GM18505 (cell line): Measurements from ENCODE around the gene CA10.

Source experiments
- ATAC-seq: cut with Tn5 transposase; IDR thresholded peaks from one replicate; pipeline ENCODE4 v1.9.1; 2021; ENCODE audit not compliant: unreplicated experiment
- POLR2A ChIP-seq: IDR thresholded peaks from 4 replicates; pipeline ENCODE4 v1.6.1; 2011; ENCODE audit warnings: borderline replicate concordance; ENCODE audit not compliant: insufficient read depth, insufficient read length; ENCODE audit errors: extremely low read depth

CA10 gene

DNA sequence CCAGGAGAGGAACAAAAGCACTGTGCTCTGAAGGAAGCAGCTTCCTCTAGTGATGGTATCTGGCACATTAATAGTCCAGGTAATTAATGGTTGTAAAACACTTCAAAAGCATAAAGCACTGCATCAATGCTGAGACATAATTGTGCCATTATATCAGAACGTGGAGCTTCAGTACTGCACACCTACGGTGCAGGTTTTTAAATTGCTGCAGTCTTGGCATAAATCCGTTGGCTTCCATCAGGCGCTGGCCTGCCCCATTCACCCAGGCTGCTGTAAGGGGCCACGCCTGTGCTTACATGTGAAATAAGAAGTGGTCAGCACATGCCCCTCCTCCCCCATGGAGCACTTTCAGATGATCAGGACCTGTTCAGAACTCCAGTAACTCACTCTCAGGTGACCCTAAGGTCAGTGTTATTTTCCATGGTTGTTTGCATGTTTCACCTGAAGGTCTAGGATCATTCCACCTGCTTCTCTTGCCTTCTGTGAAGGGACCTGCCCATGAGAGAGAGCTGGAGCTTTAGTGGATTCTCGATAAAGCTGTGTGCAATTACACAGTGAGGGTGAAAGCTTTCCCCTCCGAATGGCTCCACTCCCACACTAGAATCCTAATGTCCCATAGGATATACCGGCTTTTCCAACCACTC is 345.3 kb downstream of the CA10 start:
- no peak for ATAC-seq
- no peak for TF ChIP-seq POLR2A

DNA sequence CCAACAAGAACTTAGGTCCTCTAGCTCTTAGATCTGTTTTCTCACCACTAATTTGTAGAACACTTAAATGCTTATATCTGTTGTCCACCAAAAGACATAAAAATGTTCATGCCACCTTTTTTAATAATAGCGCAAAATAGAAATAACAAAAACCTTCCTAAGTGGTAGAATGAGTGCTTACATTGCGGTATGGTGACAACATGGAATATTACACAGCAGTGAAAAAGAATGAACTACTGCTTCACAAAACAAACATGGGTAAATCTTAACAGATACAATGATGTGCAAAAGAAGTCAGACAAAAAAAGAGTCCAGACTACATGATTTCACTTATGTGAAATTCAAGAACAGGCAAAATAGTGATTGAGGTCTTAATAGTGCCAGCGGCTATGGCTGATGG is 351.1 kb downstream of the CA10 start:
- no peak for ATAC-seq
- TF ChIP-seq POLR2A, result no peak

DNA sequence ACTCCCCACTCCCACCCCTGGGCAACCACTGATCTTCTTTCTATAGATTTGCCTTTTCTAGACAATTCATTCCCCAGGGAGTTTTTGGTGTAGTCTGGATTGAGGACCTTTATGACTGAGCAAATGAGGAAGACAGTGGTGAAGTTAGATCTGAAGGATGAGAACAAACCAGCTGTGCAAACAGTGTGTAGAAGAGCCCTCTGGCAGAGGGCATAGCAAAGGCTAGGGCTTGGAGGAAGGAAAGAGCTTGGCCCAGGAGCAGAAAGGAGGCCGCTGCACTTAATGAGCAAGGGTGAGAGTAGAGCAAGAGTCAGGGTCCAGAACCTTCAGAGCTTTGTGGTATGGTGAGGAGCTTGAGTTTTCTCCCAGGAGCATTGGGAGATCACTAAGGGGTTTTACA is 352.7 kb downstream of the CA10 start:
- ATAC-seq, result no peak
- no peak for TF ChIP-seq POLR2A

DNA sequence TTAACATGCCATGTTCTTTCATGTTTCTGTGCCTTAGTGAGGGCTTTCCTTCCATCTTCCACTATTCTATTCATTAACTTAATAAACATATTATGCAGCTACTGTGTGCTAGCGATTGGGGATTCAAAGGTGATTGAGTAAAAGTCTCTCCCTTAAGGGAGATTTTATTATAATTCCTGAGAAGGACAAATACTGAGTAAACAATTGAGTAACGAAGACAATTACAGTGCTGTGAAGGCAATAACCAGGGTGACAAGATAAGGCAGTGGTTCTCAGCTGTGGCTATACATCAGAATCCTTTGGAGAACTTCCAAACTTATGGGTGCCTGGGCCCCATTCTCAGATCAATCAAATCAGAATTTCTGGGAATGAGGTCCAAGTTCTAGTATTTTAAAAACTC is 353.3 kb downstream of the CA10 start:
- no peak for ATAC-seq
- no peak for TF ChIP-seq POLR2A

DNA sequence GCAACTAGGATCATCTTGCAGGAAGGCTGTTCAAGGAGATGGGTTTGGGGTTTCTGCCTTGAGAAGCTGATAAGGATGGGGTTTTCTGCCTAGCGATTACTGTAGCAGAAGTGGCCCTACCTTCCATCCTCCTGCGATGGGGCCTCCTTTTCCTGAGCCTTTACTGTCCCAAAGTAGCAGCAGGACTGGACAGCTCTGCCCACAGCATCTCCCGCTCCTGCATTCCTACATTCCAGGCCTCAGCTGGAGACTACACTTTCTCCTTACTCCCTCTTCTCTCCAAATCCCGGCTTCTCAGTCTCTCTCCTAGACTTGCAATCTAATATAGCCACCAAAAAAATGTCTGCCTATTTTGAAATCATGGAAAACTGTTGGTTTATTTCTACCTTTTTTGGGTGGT is 355.4 kb downstream of the CA10 start:
- ATAC-seq, result no peak
- no peak for TF ChIP-seq POLR2A

DNA sequence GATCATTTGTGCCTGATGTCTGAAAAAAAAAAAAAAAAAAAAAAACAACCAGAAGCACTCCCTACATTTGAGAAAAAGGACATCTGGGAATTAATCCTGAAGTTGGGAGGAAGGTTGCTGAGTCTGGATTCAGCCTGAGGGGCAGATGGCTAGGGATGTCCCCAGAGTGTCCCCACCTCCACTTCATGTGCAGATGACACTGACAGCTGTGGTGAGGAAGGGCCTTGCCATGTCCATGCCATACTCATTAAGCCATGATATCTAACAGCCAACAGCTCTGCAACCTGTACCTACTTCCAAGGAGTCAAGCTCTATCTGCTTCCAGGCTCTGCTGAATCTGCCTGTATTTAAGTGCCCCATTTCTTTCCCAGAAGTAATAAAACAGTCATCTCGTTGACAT is 356.0 kb downstream of the CA10 start:
- ATAC-seq, result no peak
- no peak for TF ChIP-seq POLR2A

DNA sequence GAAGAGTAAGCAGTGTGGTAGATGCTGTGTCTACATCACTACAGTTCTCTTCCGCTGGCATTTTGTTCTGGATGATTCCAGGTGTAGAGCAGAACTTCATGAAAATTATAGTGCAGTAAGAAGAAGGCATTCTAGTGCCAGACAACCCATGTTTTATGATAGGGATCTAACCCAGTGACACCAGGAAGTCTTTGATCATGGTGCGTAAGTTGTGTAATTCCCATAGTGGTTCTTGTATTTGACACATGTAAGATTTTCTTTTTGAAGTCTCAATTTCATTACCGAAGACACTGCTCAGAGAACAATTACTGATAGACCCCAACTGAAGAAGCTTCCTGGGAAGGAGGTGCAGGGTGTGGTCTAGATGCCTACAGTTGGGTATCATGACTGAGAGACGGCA is 356.9 kb downstream of the CA10 start:
- no peak for TF ChIP-seq POLR2A
- ATAC-seq, result no peak

DNA sequence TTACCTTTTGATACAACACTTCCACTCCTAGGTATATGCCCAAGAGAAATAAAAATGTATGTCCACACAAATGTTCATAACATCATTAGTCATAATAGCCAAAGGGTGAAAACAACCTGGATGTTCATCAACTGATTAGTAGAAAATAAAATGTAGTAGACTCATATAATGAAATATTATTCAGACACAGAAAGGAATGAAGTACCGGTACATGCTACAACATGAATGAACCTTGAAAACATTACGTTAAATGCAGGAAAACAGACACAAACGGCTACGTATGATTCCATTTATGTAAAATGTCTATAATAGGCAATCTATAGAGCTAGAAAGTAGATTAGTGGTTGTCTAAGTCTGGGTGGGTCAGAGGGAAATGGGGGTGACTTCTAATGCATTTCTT is 358.5 kb downstream of the CA10 start:
- TF ChIP-seq POLR2A, result no peak
- no peak for ATAC-seq

DNA sequence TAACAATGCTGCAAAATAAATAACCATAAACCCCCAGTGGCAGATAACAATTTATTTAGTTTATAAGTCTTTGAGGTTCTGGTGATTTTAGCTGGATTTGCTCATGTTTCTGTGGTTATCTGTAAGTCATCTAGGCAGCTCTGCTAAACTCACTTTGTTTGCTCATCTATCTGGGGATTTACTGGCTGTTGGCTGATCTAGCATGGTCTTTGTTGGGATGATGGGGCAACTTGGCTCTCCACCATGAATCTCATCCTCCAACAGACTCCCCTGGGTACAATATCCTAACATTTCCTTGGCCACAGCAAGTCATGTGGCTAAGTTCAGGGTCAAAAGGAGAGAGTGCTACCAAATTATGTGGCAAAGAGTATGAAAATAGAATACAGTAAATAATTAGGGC is 359.3 kb downstream of the CA10 start:
- ATAC-seq, result no peak

DNA sequence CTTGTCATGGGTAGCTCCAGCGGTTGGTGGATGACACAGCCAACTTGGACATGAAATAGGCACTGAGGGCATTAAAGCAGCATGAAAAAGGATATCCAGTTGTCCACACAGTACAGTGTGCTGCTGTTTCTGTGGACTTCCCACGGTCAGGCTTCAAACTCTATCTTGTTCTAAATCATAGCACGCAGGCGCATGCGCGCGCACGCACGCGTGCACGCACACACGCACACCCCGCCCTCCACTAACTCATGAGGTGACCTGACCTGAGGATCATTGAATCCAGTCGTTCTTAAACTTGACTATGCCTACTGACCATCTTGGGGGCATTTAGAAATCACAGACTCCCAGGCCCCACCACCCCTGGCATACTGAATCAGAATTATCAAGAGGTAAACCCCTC is 361.4 kb downstream of the CA10 start:
- no peak for ATAC-seq
- no peak for TF ChIP-seq POLR2A

More for the DNA sequence above, 359.3 kb downstream of the CA10 start:
- TF ChIP-seq POLR2A, result no peak

DNA sequence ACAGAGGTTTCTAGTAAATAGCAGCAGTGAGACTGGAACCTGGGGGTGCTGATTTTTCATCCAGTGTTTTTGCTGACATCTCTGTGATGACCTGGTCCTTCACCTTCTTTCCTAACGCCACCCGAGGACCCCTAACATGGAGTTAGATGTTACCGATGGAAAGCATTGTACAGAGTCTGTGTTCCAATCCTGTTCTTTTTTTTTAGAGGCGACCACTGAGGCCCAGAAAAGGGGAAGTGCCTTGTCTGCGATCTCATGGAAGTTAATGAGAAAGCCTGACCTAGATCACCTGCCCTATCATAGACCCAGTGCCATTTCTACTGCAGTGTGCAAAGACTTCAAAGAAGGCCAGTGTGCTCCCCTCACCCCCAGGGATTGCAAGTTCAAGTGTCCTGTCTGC is 362.5 kb downstream of the CA10 start:
- TF ChIP-seq POLR2A, result no peak
- no peak for ATAC-seq

DNA sequence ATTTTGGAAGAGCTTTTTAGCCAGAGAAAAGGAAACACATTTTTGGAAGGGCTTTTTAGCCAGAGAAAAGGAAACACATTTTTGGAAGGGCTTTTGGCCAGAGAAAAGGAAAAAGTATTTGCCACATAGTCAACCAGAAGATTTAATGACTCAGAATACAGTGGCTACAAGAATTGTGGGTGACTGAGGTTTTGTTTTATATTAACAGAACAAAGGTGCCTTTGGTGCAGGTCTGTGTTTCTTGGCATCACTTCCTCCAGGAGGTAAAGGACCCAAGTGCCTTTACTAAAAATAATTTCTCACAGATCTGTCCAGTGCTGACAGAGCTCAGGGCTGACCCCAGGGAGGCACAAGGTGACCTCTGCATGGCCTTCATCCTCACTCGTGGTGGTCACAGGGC is 363.1 kb downstream of the CA10 start:
- TF ChIP-seq POLR2A, result no peak
- ATAC-seq, result no peak

DNA sequence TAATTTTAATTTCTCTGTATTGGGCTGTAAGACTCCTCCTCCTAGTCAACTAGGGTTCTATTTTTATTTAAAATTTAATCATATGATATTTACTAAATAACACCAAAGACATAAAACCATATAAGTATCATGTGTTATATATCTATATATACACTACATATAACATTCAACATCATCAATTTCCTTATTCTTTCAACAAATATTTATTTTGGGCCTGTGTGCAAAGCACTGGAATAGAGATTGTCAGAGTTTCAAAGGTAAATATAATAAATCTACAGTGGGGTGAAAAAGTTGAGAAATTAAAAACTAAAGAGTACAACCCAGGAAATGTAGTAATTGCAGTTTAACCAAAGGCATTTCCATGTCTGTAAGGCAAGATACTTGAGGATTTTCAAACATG is 364.0 kb downstream of the CA10 start:
- TF ChIP-seq POLR2A, result no peak
- ATAC-seq, result no peak

DNA sequence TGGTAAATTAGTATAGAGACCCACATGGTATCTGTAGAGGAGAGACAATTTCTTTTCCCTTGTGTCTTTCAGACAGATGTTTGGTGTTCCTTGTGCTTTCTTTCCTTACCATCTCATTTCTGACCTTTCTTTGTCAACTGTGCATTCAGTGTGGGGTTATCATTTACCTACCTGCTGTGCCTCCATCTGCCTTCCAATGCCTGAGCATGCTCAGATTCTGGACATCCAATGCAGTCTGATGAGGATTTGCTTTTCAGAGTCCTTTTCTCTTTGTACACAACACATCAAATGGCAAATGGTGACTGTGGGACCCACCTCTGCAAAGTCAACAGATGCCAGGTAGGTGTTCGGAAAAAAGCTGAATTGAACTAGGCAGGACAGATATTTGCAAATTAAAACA is 364.8 kb downstream of the CA10 start:
- no peak for ATAC-seq
- no peak for TF ChIP-seq POLR2A

DNA sequence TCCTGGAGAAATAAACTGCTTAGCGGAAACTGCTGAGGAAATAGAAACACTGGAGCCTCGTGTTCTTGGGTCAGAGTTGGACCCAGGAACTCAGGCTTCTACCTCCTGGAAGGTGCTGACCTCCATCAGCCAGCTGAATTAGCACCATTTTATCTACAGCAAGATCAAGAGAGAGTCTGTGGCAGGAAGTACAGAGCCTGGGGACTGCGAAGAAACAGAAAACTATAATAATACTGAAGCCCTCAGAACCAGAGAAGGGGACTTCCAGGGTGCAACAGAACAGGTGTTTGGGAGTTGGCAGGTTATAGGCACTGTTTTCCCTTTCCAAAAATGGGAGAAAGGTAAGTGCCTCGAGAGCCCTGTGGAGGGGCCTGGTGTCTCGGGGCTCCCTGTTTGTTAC is 379.7 kb downstream of the CA10 start:
- ATAC-seq, result no peak
- no peak for TF ChIP-seq POLR2A
